ENCODE results near the gene FHDC1.

- no peak for TF ChIP-seq CTCF (IDR thresholded peaks at IDR 0.05)
- no peak for TF ChIP-seq EP300 (IDR thresholded peaks at IDR 0.05; ENCODE audit: low read depth)
Measured at GRCh38 chr4:152929888-152930287, 6.2 kb upstream of the FHDC1 start.

Measured in transverse colon (tissue), 3 donors.